GM12873 (cell line): ENCODE data around the gene GSG1L.

ENCODE experiments used
- CTCF ChIP-seq: IDR thresholded peaks from 2 replicates; pipeline ENCODE4 v1.5.1; 2012; ENCODE audit warnings: low read depth, mild to moderate bottlenecking, moderate library complexity, low read length, control low read depth; ENCODE audit not compliant: insufficient read depth; ENCODE audit errors: missing control alignments

Gene GSG1L

GRCh38 chr16:27789150-27789549, 274.4 kb downstream of the GSG1L start:
- no peak for TF ChIP-seq CTCF

GRCh38 chr16:27787665-27788064, 275.8 kb downstream of the GSG1L start:
- TF ChIP-seq CTCF = no peak

GRCh38 chr16:27786923-27787625, 276.4 kb downstream of the GSG1L start:
- no peak for TF ChIP-seq CTCF

GRCh38 chr16:27786221-27786922, 277.1 kb downstream of the GSG1L start:
- TF ChIP-seq CTCF = no peak

- TF ChIP-seq CTCF = no peak
These were observed 278.2 kb downstream of the GSG1L start for GRCh38 chr16:27785307-27785678.

- no peak for TF ChIP-seq CTCF
These were observed 278.9 kb downstream of the GSG1L start for GRCh38 chr16:27784351-27785306.
